ENCODE results near the gene AIRE. TPM values are rescaled to one million over a fixed set of nuclear protein-coding genes. Genes with fewer than 3 reads are reported as not detected.
A peak's percentile ranks its signal among the peaks of the same experiment; 100 is the strongest.
"Not testable (repeated sequence)": the region's sequence is repeated elsewhere in the genome, so short reads cannot be mapped to it uniquely, and the experiment has no call there.

Gene AIRE
- 0.10 TPM in 1 of 2 replicates, not detected in the other for total RNA-seq

DNA sequence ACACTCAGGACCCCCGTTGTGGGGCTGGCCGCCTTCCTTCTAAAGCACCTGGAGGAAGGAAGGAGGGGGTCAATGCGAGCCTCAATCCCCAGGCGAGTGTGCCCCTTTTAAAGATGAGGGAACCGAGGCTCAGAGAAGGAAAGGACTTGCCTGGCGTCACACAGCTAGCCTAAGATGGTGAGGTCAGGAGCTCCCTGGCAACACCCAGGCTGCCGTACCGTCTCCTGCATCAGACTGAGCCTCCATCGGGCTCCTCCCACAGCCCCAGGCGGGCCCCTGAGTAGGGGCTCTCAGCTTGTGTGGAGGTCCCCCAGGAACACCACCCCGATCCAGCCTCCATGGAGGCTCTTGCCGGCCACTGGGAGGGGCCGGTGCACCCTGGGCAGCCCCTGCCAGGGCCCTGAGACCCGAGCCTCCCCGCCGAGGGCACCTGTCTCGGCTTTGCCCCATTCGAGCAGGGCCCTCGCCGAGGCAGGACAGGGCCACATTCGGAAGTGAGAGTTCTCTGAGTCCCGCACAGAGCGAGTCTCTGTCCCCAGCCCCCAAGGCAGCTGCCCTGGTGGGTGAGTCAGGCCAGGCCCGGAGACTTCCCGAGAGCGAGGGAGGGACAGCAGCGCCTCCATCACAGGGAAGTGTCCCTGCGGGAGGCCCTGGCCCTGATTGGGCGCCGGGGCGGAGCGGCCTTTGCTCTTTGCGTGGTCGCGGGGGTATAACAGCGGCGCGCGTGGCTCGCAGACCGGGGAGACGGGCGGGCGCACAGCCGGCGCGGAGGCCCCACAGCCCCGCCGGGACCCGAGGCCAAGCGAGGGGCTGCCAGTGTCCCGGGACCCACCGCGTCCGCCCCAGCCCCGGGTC lies at the start of gene AIRE:
AIRE (plus strand) TSS at position 739 of the 855 bp plus-strand sequence. CDS start 131 bp downstream, outside the sequence.
- Mint-ChIP-seq H3K36me3 (ENCODE audit: low read depth) (no peaks in the 10 kb centered on the region), H3K9me3 (no peaks in the 10 kb centered on the region), H3K27me3 (peaks cover 2% of the 10 kb centered on the region), H3K4me3 (no peak within 1 kb of the TSS), H3K27ac (no peak within 1 kb of the TSS), H3K4me1 (peaks cover 12% of the 10 kb centered on the region)
- intact Hi-C loops (cut with micrococcal nuclease): no loop called here
- ATAC-seq (ENCODE audit: low read depth) (no peak), DNase-seq (no peak)
- ChIA-PET CTCF (no interaction called here), POLR2A (no interaction called here)
- TF ChIP-seq, protein P1, sequence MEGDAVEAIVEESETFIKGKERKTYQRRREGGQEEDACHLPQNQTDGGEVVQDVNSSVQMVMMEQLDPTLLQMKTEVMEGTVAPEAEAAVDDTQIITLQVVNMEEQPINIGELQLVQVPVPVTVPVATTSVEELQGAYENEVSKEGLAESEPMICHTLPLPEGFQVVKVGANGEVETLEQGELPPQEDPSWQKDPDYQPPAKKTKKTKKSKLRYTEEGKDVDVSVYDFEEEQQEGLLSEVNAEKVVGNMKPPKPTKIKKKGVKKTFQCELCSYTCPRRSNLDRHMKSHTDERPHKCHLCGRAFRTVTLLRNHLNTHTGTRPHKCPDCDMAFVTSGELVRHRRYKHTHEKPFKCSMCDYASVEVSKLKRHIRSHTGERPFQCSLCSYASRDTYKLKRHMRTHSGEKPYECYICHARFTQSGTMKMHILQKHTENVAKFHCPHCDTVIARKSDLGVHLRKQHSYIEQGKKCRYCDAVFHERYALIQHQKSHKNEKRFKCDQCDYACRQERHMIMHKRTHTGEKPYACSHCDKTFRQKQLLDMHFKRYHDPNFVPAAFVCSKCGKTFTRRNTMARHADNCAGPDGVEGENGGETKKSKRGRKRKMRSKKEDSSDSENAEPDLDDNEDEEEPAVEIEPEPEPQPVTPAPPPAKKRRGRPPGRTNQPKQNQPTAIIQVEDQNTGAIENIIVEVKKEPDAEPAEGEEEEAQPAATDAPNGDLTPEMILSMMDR (IDR thresholded peaks at IDR 0.05): no peak

DNA sequence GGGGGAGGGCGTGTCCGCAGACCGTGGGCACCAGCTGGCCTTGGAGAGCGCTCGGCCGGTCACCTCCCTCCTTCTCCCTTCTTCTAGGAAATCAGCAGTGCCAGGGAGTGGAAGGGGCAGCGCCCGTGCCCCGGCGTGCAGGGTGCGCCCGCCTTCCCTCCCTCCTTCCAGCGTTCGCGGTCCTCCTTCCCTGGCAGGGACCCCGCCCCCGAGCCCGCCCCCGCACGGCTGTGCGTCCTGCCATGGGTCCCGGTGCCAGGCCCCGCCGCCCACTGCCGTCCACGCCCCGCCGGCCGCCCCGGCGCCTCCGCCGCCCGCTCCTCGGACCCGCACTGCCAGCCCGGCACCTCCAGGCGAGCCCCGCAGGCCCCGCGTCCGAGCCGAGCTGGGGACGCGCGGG lies 45.3 kb upstream of the AIRE start:
- POLR2A ChIA-PET; H3K9me3 Mint-ChIP-seq; ATAC-seq (ENCODE audit: low read depth); H3K4me1 Mint-ChIP-seq; H3K36me3 Mint-ChIP-seq (ENCODE audit: low read depth); DNase-seq; intact Hi-C loops (cut with micrococcal nuclease); H3K4me3 Mint-ChIP-seq; H3K27ac Mint-ChIP-seq; H3K27me3 Mint-ChIP-seq; CTCF ChIA-PET: not testable (repeated sequence)

DNA sequence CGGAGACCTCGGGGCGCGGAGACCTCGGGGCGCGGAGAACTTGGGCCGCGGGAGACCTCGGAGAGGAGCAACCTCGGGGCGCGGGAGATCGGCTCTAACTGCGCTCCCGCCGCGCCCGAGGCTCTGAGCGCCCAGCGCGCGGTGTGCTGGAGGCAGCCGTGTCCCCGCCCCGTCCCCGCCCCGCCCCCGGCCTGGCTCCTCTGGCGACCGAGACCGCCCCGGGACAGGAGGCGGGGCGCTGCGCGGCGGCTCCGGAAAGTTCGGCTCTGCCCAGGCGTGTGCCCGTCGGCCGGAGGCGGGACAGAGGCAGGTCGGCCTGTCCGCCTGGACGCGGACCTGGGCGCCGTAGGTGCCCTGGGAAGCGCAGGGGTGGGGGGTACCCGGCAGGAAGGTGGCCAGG lies 44.8 kb upstream of the AIRE start, which contains the start of gene ICOSLG:
ICOSLG (minus strand) TSS at position 102 of the 400 bp plus-strand sequence. CDS start 126 bp downstream, outside the sequence.
- POLR2A ChIA-PET; H3K27ac Mint-ChIP-seq; H3K27me3 Mint-ChIP-seq; CTCF ChIA-PET; intact Hi-C loops (cut with micrococcal nuclease); H3K4me1 Mint-ChIP-seq; H3K4me3 Mint-ChIP-seq; DNase-seq; H3K9me3 Mint-ChIP-seq; H3K36me3 Mint-ChIP-seq (ENCODE audit: low read depth): not testable (repeated sequence)
- peak; percentile 47 for ATAC-seq (ENCODE audit: low read depth)

DNA sequence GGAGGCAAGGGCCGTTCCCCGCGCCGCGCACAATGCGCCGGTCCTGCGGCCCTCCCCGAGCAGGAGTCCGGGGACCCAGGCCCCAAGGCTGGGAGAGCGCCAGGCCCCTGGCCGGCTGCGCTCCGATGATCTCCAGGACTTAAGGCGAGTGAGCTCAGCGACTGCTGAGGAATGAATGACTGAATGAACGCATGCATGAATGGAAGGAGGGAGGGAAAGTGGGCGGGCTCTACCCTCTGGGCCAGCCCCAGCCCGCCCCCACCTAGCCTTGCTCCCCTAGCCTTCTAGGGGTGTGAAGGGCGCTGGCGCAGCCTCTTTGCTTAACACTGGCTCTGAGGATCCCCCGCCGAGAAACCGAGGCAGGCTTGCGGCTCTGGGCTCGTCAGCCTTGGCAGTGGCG lies 44.4 kb upstream of the AIRE start:
- H3K36me3 Mint-ChIP-seq (ENCODE audit: low read depth); intact Hi-C loops (cut with micrococcal nuclease); DNase-seq; H3K27me3 Mint-ChIP-seq; H3K4me1 Mint-ChIP-seq; POLR2A ChIA-PET; H3K9me3 Mint-ChIP-seq; H3K4me3 Mint-ChIP-seq; CTCF ChIA-PET; H3K27ac Mint-ChIP-seq: not testable (repeated sequence)
- peak; percentile 38 for ATAC-seq (ENCODE audit: low read depth)

DNA sequence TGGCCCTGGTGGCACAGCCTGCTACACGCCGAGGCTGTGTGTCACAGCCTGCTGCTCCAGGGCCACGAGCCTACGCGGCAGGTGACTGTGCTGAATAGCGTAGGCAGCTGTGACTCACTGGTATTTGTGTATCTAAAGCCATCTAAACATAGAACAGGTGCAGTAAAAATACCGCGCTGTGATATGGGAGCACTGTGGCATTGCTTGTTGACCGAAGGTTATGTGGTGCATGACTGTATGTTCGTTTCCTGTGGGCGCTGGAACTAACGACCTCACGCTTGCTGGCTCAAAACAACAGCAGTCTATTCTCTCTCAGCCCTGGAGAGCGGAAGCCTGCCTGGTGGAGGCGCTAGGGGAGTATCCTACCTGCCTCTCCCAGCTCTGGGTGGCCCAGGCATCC lies 41.7 kb upstream of the AIRE start:
- ATAC-seq (ENCODE audit: low read depth): peak; percentile 58
- H3K27me3 Mint-ChIP-seq; H3K27ac Mint-ChIP-seq; intact Hi-C loops (cut with micrococcal nuclease); H3K9me3 Mint-ChIP-seq; CTCF ChIA-PET; H3K4me3 Mint-ChIP-seq; DNase-seq; POLR2A ChIA-PET; H3K4me1 Mint-ChIP-seq; H3K36me3 Mint-ChIP-seq (ENCODE audit: low read depth): not testable (repeated sequence)

DNA sequence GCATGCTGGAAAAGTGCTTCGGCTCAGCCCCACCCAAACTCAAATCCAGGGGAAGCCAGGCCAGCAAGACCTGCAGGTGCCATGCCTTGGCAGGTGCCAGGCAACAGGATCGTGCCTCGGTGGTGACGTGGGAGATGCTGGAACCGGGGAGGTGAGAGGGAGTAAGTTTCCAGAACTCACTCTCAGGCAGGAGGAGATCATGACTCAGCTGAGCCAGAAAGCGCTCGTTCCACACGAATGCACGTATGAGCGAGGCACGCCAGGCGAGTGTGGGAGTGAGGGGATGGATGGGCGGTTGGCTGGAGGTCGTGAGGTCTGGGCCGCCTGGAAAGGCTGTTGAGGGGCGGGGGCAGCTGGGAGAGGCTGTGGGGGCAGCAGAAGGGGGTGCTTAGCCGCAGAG lies 37.8 kb upstream of the AIRE start:
- CTCF ChIA-PET; H3K27me3 Mint-ChIP-seq; intact Hi-C loops (cut with micrococcal nuclease): not testable (repeated sequence)

DNA sequence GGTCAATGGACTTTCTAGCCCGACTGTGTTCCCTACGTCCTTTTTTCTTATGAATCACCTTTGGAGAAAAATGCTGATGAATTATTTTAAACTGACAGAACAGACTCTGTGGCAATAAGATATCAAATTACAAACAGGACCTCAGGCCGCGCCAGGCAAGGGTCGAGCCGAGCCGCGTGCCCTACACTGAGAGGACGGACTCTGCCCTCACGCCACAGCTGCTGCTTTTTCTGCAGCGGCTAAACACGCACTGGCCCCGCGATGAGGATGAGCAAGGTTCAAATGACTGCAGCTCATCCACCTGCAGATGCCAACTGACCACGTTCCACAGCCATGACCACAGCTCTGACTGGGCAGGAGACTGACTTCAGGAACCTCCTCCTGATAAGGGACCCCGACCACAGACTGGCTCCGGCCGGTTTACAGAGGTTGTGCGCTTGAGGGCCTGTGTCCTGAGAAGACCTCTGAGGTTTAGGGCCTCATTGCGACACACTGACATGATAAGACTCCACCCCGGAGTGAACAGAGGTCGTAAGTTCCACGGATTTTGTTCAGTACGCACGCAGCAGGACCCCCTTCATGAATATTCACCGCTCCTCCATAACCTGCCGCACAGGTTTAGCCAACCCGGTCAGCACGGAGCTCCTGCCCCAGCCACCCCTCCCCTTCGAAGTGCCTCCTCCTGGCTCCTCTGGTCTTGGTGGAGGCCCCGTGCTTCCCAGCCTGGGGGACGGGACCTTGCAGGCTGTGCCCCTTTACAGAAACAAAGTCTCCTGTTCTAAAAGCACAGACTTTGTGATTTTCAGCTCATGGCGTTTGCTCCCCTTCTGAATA lies 36.3 kb upstream of the AIRE start:
- H3K4me1 Mint-ChIP-seq; ATAC-seq (ENCODE audit: low read depth); H3K36me3 Mint-ChIP-seq (ENCODE audit: low read depth); H3K4me3 Mint-ChIP-seq; H3K27ac Mint-ChIP-seq; intact Hi-C loops (cut with micrococcal nuclease); H3K9me3 Mint-ChIP-seq; CTCF ChIA-PET; DNase-seq; H3K27me3 Mint-ChIP-seq; POLR2A ChIA-PET: not testable (repeated sequence)

More for the DNA sequence above, 37.8 kb upstream of the AIRE start:
- H3K27ac Mint-ChIP-seq; ATAC-seq (ENCODE audit: low read depth); H3K9me3 Mint-ChIP-seq; H3K36me3 Mint-ChIP-seq (ENCODE audit: low read depth); DNase-seq; H3K4me3 Mint-ChIP-seq; H3K4me1 Mint-ChIP-seq; POLR2A ChIA-PET: not testable (repeated sequence)
